DMS153 treated with DMSO at 0.1 percent for 48 hours (cell line): Measurements from ENCODE around the gene FAM180A.
"Not testable (repeated sequence)": the region's sequence is repeated elsewhere in the genome, so short reads cannot be mapped to it uniquely, and the experiment has no call there.

Experiments used
- DNase-seq: peaks from one replicate; lab custom pipeline; 2025; ENCODE audit not compliant: unreplicated experiment; lab: John Stamatoyannopoulos, UW

Gene FAM180A

GRCh38 chr7:135715055-135715522 is 33.5 kb downstream of the FAM180A start:
- DNase-seq = no peak

DNA sequence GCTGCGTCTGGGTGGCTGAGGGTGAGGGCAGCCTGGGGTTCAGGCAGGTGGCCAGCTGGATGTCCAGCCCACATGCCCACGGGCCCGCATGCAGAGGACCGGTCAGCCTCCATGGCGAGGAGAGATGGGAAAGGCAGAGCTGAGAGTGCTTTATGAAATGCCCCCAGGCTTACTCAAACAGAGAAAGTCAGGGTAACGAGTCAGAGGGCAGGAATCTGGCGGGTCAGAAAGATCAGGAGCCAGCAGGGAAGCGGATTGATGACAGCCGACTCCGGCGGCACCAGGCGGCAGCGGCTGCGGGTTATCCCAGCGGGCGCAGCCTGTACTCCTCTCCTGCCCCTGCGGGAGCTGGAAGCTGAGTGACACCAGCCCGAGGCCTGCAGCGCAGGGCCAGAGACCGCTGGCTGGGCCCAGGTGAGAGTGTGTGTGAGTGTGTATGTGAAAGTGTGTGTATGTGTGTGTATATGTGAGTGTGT is 34.0 kb downstream of the FAM180A start:
- DNase-seq = no peak

- no peak for DNase-seq
These were observed 34.7 kb downstream of the FAM180A start for GRCh38 chr7:135713836-135714470.

DNA sequence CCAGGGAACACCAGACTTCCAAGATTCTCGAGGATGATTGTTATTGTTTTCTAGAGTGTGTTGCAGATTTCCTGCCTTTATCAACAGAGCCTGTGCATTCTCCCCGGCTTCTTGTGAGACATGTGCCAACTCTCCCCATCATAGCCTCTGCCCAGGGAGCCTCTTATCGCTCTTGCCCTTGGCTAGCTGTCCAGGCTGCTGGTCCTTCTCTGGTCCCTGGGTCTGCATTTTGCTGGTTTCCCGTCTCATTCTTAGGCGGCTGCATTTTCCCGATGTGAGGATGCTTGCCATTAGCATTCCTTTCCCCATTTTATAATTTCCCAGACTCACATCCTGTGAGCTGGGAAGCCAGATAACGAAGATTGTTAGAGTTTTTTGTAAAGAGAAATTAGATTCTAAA is 35.8 kb downstream of the FAM180A start:
- DNase-seq = no peak

GRCh38 chr7:135712182-135712782 is 36.3 kb downstream of the FAM180A start:
- no peak for DNase-seq

- DNase-seq = no peak
These were observed 37.5 kb downstream of the FAM180A start for GRCh38 chr7:135711139-135711469.

DNA sequence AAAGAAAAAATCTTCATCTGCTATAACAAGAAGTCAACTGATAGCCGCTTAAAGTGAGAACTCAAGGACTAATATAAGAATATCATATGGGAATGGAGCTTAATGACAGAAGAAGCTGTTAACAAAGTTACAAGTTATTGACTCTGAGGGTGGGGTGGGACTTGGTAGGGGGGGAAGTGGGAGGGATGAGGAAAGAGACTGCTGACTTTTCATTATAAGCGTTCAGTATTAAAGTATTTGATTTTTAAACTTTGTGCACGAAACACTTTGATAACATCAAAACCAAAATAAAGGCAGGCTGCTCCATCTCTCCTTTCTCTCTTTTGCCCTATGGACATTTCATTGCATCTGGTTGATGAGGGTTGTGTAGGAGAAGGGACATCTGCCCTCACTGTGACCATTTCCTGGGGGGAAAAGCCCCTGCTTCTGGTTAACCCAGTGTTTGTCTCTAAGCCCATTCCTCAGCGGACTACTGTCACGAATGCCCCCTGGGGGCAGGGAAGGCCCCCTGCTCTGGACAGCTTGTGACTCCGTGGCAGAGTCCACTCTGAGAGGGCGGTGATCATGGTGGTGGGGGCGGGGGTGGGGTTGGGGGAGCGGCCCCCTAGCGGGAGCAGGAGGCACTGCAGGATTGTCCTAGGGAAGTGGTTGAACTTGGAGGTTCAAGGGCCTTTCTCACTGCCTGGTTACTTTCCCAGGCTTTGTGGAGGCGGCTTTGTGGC is 38.0 kb downstream of the FAM180A start:
- DNase-seq = no peak

- no peak for DNase-seq
These were observed 39.1 kb downstream of the FAM180A start for GRCh38 chr7:135709508-135709907.

- no peak for DNase-seq
These were observed 40.6 kb downstream of the FAM180A start for GRCh38 chr7:135708041-135708440.

DNA sequence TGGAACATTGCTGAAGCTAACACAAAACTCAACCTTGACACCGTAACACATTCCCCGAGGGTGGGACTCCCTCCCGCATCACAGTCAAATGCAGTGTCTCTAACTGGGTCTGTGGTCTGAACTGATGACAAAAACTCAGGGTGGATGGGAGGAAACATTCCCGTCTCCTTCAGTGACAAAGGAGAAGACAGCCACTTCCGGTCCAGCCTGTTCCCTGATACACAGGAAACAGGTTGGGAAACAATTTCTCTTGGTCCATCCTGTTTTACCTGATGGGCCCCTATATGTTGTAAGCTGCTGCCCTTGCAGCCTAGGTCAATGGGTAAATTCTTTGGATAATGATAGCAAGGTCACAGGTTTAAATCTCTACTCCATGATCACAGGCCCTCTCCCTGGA is 41.0 kb downstream of the FAM180A start:
- no peak for DNase-seq

DNA sequence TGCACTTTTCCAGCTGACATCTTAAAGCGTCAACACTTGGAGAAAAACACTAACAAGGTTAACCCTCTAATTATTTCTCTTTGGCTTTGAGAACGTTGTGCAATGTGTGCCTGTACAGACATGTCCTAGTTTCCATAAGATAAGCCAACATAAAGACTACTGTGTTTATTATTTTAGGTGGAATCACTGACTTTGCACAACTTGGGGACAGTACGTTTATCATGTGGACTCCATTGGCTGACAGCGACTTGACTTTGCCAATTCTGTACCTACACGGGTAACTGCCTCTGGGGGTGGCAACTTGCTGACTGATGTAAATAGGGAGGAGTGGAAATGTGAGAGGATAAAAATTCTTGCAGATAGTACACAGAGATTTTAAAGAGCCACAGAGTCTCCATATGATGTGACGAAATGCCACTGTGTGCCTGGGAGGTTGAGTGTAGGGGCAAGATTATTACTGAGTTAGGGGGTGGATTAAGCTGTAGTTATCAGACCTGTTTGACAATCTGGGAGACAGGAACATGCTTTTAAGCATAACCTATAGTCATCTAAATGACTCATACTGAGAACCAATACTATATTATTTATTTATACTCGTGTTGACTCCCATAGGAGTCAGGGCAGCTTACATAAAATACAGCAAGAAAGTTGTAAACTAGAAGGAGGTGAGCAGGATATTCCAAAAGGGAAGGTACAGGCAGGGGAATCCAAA is 41.6 kb downstream of the FAM180A start:
- no peak for DNase-seq

GRCh38 chr7:135706038-135706742 is 42.4 kb downstream of the FAM180A start:
- no peak for DNase-seq

DNA sequence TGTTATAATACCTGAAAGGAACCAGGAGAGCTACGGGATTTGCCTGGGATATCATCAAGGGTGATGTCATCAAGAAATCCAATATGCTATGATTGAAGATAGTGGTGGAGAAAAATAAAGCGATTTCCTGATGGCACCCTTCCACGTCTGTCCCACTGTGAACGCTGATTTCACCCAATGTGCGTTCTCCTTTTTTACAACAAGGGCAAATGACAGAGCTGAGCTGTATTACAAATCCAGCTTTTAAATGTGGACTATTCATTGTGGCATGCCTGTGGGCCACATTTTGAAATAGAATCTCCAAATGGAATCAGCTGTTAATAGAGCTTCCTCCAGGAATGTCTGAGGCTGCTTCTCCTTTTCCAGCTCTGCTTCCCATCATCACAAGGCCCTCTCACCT is 43.9 kb downstream of the FAM180A start:
- no peak for DNase-seq

DNA sequence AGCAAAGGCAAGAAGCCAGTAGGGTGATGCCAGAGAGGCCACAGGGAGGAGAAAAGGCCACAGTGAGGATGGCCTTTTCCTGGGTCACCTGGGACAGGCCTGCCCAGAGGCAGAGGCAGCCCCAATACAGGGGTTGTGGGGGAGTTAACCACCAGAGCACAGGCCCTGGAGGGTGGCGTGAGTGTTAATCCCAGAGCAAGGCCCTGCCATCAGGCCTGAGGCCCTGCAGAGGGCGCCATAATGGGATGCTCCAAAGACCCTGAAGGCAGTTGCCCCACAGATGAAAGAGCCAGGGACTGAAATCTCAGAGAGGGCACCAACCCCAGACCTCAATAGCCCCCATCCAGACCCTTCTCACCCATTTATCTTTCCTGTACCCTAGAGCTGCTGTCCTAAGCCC is 44.5 kb downstream of the FAM180A start:
- DNase-seq = no peak

GRCh38 chr7:135697276-135698049 is 51.1 kb downstream of the FAM180A start:
- DNase-seq = no peak

- DNase-seq = no peak
These were observed 55.1 kb downstream of the FAM180A start for GRCh38 chr7:135693558-135693957.

DNA sequence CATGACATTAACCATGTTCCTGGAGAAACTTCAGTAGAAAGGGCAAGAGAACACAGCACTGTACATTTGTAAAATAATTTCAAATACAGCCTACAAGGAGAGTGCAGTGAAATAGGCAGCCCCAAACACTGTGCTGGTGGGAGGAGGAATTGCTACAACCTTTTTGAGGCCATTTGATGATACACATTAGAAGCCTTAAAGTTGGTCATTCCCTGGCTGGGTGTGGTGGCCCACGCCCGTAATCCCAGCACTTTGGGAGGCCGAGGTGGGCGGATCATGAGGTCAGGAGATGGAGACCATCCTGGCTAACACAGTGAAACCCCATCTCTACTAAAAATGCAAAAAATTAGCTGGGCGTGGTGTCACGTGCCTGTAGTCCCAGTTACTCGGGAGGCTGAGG is 56.0 kb downstream of the FAM180A start:
- DNase-seq = not testable (repeated sequence)

GRCh38 chr7:135692055-135692454 is 56.6 kb downstream of the FAM180A start:
- DNase-seq = no peak

DNA sequence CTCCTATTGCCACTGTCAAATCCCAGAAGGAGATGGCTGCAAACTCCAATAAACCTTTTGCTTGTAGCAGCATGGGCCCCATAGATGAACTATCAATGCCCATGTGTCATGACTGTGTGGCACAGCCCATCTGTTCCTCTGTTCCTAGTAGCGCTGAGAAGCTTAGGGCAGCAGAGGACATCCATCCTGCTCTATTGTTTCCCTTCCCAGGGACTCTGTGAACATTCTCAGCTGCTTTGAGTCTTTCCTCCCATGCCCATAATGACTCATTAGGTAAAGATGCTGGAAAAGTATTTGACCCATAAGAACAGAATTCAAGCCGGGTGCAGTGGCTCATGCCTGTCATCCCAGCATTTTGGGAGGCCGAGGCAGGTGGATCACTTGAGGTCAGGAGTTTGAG is 58.0 kb downstream of the FAM180A start:
- DNase-seq = no peak

DNA sequence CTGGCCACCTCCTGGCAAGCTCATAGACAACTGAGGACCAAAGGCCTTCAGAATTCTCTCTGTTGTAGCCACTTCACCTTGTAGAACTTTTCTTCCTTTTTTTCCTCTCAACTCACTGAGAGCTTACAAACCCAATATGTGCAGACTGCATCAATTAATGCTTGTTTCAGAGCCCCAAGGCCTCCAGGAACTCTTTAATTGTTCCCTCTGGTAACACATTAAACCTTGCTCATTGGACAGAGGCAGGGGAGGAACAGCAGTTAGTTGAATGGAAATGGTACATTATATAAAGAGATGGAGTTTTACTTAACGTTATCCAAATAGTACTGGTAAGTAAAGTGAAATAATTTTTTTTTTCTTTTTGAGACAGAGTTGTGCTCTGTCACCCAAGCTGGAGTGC is 61.1 kb downstream of the FAM180A start:
- no peak for DNase-seq
